ENCODE results near the gene PTDSS2. TPM values are rescaled to one million over a fixed set of nuclear protein-coding genes. Genes with fewer than 3 reads are reported as not detected.

The PTDSS2 gene
- total RNA-seq, 2 donors from 2014 or later, result 20.6 to 27.6 TPM

DNA sequence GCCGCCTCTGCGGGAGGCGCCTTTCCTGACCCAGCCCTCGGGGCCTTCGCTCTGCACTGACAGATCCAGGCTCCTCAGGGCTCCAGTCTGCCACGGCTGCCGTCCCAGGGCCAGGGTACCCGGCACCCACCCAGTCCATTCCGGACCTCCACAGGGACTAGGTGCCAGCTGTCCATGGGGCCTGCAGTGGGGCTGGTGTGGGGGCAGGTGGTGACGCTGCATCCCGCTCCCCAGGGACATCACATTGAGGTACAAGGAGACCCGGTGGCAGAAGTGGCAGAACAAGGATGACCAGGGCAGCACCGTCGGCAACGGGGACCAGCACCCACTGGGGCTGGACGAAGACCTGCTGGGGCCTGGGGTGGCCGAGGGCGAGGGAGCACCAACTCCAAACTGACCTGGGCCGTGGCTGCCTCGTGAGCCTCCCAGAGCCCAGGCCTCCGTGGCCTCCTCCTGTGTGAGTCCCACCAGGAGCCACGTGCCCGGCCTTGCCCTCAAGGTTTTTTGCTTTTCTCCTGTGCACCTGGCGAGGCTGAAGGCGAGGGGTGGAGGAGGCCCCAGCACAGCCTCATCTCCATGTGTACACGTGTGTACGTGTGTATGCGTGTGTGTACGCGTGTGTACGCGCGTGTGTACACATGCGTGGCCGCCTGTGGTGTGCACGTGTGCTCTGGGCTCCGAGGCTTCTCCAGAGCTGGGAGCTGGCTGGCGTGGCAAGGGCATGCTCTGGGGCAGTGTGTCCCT, 40.3 kb downstream of the PTDSS2 start:
- intact Hi-C loops (cut with DNase I), result no loop called here
- no peak overlapping the region for H3K4me3 ChIP-seq
- H3K9me3 ChIP-seq, result no peaks in the 10 kb centered on the region
- H3K36me3 ChIP-seq, result peaks cover 11% of the 10 kb centered on the region
- no peaks in the 10 kb centered on the region for H3K27me3 ChIP-seq
- H3K9ac ChIP-seq (ENCODE audit: low read depth in 2 of 2, low read length in 2 of 2), result no peak overlapping the region
- H3K4me1 ChIP-seq, result no peaks in the 10 kb centered on the region
- DNase-seq, result no peak
- H3K27ac ChIP-seq, result no peak overlapping the region
- TF ChIP-seq, protein P1, sequence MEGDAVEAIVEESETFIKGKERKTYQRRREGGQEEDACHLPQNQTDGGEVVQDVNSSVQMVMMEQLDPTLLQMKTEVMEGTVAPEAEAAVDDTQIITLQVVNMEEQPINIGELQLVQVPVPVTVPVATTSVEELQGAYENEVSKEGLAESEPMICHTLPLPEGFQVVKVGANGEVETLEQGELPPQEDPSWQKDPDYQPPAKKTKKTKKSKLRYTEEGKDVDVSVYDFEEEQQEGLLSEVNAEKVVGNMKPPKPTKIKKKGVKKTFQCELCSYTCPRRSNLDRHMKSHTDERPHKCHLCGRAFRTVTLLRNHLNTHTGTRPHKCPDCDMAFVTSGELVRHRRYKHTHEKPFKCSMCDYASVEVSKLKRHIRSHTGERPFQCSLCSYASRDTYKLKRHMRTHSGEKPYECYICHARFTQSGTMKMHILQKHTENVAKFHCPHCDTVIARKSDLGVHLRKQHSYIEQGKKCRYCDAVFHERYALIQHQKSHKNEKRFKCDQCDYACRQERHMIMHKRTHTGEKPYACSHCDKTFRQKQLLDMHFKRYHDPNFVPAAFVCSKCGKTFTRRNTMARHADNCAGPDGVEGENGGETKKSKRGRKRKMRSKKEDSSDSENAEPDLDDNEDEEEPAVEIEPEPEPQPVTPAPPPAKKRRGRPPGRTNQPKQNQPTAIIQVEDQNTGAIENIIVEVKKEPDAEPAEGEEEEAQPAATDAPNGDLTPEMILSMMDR (IDR thresholded peaks at IDR 0.05), result no peak

GRCh38 chr11:490930-491260, 40.8 kb downstream of the PTDSS2 start:
- Histone ChIP-seq H3K27ac (no peak overlapping the region), H3K9ac (ENCODE audit: low read depth in 2 of 2, low read length in 2 of 2) (no peak overlapping the region), H3K36me3 (peaks cover 11% of the 10 kb centered on the region), H3K9me3 (no peaks in the 10 kb centered on the region), H3K4me3 (no peak overlapping the region), H3K27me3 (no peaks in the 10 kb centered on the region), H3K4me1 (no peaks in the 10 kb centered on the region)
- TF ChIP-seq, protein P1 (IDR thresholded peaks at IDR 0.05), result no peak
- intact Hi-C loops (cut with DNase I), result no loop called here
- DNase-seq, result no peak

- Histone ChIP-seq H3K9me3 (no peaks in the 10 kb centered on the region), H3K27ac (no peak overlapping the region), H3K4me1 (no peaks in the 10 kb centered on the region), H3K4me3 (no peak overlapping the region), H3K27me3 (no peaks in the 10 kb centered on the region), H3K9ac (ENCODE audit: low read depth in 2 of 2, low read length in 2 of 2) (no peak overlapping the region), H3K36me3 (peaks cover 11% of the 10 kb centered on the region)
- TF ChIP-seq, protein P1 (IDR thresholded peaks at IDR 0.05), result no peak
- no peak for DNase-seq
- intact Hi-C loops (cut with DNase I), result no loop called here
These were observed 41.3 kb downstream of the PTDSS2 start for GRCh38 chr11:491358-491757.

GRCh38 chr11:492427-493226, 42.5 kb downstream of the PTDSS2 start:
- no peaks in the 10 kb centered on the region for H3K9me3 ChIP-seq
- no peak for DNase-seq
- TF ChIP-seq, protein P1 (IDR thresholded peaks at IDR 0.05), result no peak
- intact Hi-C loops (cut with DNase I), result no loop called here
- H3K9ac ChIP-seq (ENCODE audit: low read depth in 2 of 2, low read length in 2 of 2), result no peak overlapping the region
- peaks cover 11% of the 10 kb centered on the region for H3K36me3 ChIP-seq
- H3K27me3 ChIP-seq, result no peaks in the 10 kb centered on the region
- H3K4me1 ChIP-seq, result no peaks in the 10 kb centered on the region
- no peak overlapping the region for H3K27ac ChIP-seq
- H3K4me3 ChIP-seq, result no peak overlapping the region

DNA sequence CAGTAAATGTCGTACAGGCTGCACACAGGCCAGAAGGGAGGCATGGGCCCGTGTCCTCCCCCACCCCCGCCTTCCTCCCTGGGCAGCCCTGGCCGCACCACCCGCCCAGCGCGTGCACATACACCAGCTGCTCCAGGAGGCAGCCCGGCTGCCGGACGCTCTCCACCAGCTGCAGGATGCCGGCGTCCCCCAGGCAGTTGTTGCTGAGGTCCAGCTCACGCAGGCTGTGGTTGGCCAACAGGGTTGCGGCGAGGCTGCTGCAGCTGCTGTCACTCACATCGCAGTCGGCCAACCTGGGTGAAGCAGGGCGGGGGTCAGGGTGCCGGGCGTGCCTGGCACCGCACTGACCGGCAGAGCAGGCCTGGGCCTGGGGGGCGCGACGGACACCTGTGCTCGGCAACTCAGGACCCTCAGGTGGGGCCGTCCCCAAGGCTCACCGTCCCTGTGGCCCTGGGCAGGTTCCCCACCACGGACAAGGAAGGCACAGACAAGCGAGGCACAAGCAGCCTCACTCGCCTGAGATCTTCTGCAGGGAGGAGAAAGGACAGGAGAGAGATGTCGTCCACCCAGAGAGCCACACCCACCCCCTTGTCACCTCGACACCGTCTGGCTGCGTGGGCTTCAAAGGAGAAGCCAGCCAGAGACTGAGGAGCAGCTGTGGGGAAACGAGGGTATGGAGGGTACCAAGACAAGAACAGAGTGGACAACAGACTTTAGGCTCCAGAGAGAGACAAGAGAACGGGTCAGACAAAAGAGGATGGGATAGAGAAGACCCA, 44.9 kb downstream of the PTDSS2 start:
- Histone ChIP-seq H3K27me3 (no peaks in the 10 kb centered on the region), H3K4me1 (no peaks in the 10 kb centered on the region), H3K4me3 (no peak overlapping the region), H3K9me3 (no peaks in the 10 kb centered on the region), H3K9ac (ENCODE audit: low read depth in 2 of 2, low read length in 2 of 2) (no peak overlapping the region), H3K27ac (no peak overlapping the region), H3K36me3 (peaks cover 33% of the 10 kb centered on the region)
- TF ChIP-seq, protein P1 (IDR thresholded peaks at IDR 0.05), result no peak
- DNase-seq, result no peak
- intact Hi-C loops (cut with DNase I), result no loop called here

Data from colonic mucosa (tissue), 4 donors.